IMR-90 (cell line): ENCODE measurements around the gene SLC38A9. TPM values are rescaled to one million over a fixed set of nuclear protein-coding genes. Genes with fewer than 3 reads are reported as not detected.
A peak's percentile ranks its signal among the peaks of the same experiment; 100 is the strongest.

Experiments
- ATAC-seq: fragments of 200-7000 bp; cut with Tn5 transposase; 2 replicates; pipeline ENCODE4 v1.9.1; 2020; ENCODE audit warnings: low read depth, mild to moderate bottlenecking, moderate library complexity
- BruUV-seq: library from RNA; stranded (reverse); fragments of 400-500 nt; replicated peaks from 2 replicates; lab custom pipeline; 2021; lab: Mats Ljungman, UMichigan
- CTCF ChIA-PET: fragments of 300-600 bp; formaldehyde crosslinking; extraction: SDS; loops from one replicate; lab custom pipeline; 2021; ENCODE audit warnings: antibody characterized with exemption; lab: Yijun Ruan, JAX
- POLR2A ChIA-PET: fragments of 300-600 bp; sonication (Branson Sonifier 250); formaldehyde crosslinking; loops from one replicate; lab custom pipeline; 2022; ENCODE audit warnings: antibody characterized with exemption; ENCODE audit not compliant: unreplicated experiment; lab: Charles Lee
- DNase-seq: peaks from one replicate; pipeline ENCODE4 v3.0.0; 2013
- H2AFZ ChIP-seq: replicated peaks from 2 replicates; pipeline ENCODE3; 2013; ENCODE audit warnings: low read length, mild to moderate bottlenecking; ENCODE audit not compliant: poor library complexity
- H2AK5ac ChIP-seq: 2 replicates; pipeline ENCODE4 v1.6.1; 2013; ENCODE audit warnings: low read depth, low read length, inconsistent platforms
- H2AK9ac ChIP-seq: replicated peaks from 2 replicates; pipeline ENCODE3; 2013; ENCODE audit warnings: mild to moderate bottlenecking, low read depth, low read length, moderate library complexity; ENCODE audit not compliant: poor library complexity
- H2BK120ac ChIP-seq: 2 replicates; pipeline ENCODE4 v1.6.1; 2013; ENCODE audit warnings: low read depth, low read length, inconsistent platforms
- H2BK15ac ChIP-seq: 3 replicates; pipeline ENCODE4 v1.6.1; 2013; ENCODE audit warnings: low read depth, low read length, inconsistent platforms
- H2BK20ac ChIP-seq: 2 replicates; pipeline ENCODE4 v1.6.1; 2013; ENCODE audit warnings: low read depth, mild to moderate bottlenecking, inconsistent platforms, low read length, moderate library complexity
- H2BK5ac ChIP-seq: 2 replicates; pipeline ENCODE4 v1.6.1; 2013; ENCODE audit warnings: mild to moderate bottlenecking, low read depth, low read length, inconsistent platforms; ENCODE audit not compliant: poor library complexity, severe bottlenecking
- H3K14ac ChIP-seq: replicated peaks from 2 replicates; pipeline ENCODE4 v1.6.1; 2013; ENCODE audit warnings: low read depth, low read length, inconsistent platforms
- H3K18ac ChIP-seq: 2 replicates; pipeline ENCODE4 v1.6.1; 2013; ENCODE audit warnings: low read depth, low read length, control low read depth
- H3K23ac ChIP-seq: 2 replicates; pipeline ENCODE4 v1.6.1; 2013; ENCODE audit warnings: low read depth, low read length, inconsistent platforms
- H3K27ac ChIP-seq: 2 replicates; pipeline ENCODE4 v1.5.1; 2013; ENCODE audit warnings: mild to moderate bottlenecking, control low read depth, low read length; ENCODE audit not compliant: insufficient read depth
- H3K27me3 ChIP-seq: 2 replicates; pipeline ENCODE4 v1.6.1; 2013; ENCODE audit warnings: low read length; ENCODE audit not compliant: control insufficient read depth, insufficient read depth
- H3K36me3 ChIP-seq: 2 replicates; pipeline ENCODE4 v1.6.1; 2013; ENCODE audit warnings: low read length, mixed read lengths; ENCODE audit not compliant: control insufficient read depth, insufficient read depth
- H3K4ac ChIP-seq: 2 replicates; pipeline ENCODE4 v1.6.1; 2013; ENCODE audit warnings: low read depth, low read length, inconsistent platforms
- H3K4me1 ChIP-seq: 2 replicates; pipeline ENCODE4 v1.6.1; 2013; ENCODE audit warnings: low read length, mixed read lengths; ENCODE audit not compliant: control insufficient read depth, insufficient read depth
- H3K4me2 ChIP-seq: 2 replicates; pipeline ENCODE4 v1.6.1; 2013; ENCODE audit warnings: low read depth, mild to moderate bottlenecking, control low read depth, low read length, moderate library complexity
- H3K4me3 ChIP-seq: 2 replicates; pipeline ENCODE4 v1.5.1; 2013; ENCODE audit warnings: low read depth, mild to moderate bottlenecking, control low read depth, low read length, moderate library complexity; ENCODE audit not compliant: insufficient read depth
- H3K56ac ChIP-seq: 2 replicates; pipeline ENCODE4 v1.6.1; 2013; ENCODE audit warnings: low read length, inconsistent platforms; ENCODE audit not compliant: insufficient read depth; ENCODE audit errors: extremely low read depth
- H3K79me1 ChIP-seq, 2 experiments: 2 replicates each; pipeline ENCODE4 v1.6.1; 2013; ENCODE audit warnings: low read length in 2 of 2, inconsistent platforms in 1 of 2, low read depth in 1 of 2
- H3K9ac ChIP-seq: 2 replicates; pipeline ENCODE4 v1.6.1; 2013; ENCODE audit warnings: low read depth, low read length, control low read depth
- H3K9me1 ChIP-seq: 2 replicates; pipeline ENCODE4 v1.6.1; 2013; ENCODE audit warnings: low read length, inconsistent platforms; ENCODE audit not compliant: insufficient read depth
- H3K9me3 ChIP-seq: 2 replicates; pipeline ENCODE4 v1.6.1; 2013; ENCODE audit warnings: low read length; ENCODE audit not compliant: control insufficient read depth, insufficient read depth
- H4K20me1 ChIP-seq: 2 replicates; pipeline ENCODE4 v1.6.1; 2013; ENCODE audit warnings: low read length, inconsistent platforms; ENCODE audit not compliant: insufficient read depth
- H4K5ac ChIP-seq: 2 replicates; pipeline ENCODE4 v1.6.1; 2013; ENCODE audit warnings: mild to moderate bottlenecking, low read depth, low read length, control low read depth
- H4K8ac ChIP-seq, 2 experiments: 2 replicates each; pipeline ENCODE4 v1.6.1; 2013; ENCODE audit warnings: low read depth in 2 of 2, low read length in 2 of 2, control low read depth in 1 of 2, inconsistent platforms in 1 of 2
- H4K91ac ChIP-seq: 2 replicates; pipeline ENCODE4 v1.6.1; 2013; ENCODE audit warnings: low read depth, low read length, inconsistent platforms; ENCODE audit not compliant: insufficient read depth
- MAZ ChIP-seq: IDR thresholded peaks from 2 replicates; pipeline ENCODE4 v1.6.1; 2012; ENCODE audit warnings: low read depth, mild to moderate bottlenecking, low read length, improper control_type of control experiment, moderate library complexity, borderline replicate concordance
- WGBS, 2 experiments: methylation state at CpG; one replicate each; pipeline versions ENCODE4 v1.1.5 to v1.1.7; 2013; ENCODE audit warnings: missing lambda C conversion rate in 2 of 2; ENCODE audit not compliant: insufficient read length in 1 of 2; ENCODE audit errors: extremely low coverage in 2 of 2; 5-methylcytosine and 5-hydroxymethylcytosine counted together
- dilution Hi-C: fragments of 300-500 bp; cut with HindIII; formaldehyde crosslinking; loops from one replicate; pipeline ENCODE4 v1.14.3; 2018; ENCODE audit warnings: low sequenced_read_pairs; ENCODE audit not compliant: unreplicated experiment
- in situ Hi-C: fragments of 300-500 bp; cut with MboI; formaldehyde crosslinking; loops from 3 replicates; pipeline ENCODE4 v1.14.3; 2019; ENCODE audit warnings: low sequenced_read_pairs, inconsistent platforms, mixed read lengths
- intact Hi-C: fragments of 100-400 bp; cut with micrococcal nuclease; formaldehyde crosslinking; loops from 2 replicates; pipeline ENCODE4 v1.10.0; 2022
- polyA plus RNA-seq, 3 experiments: library from polyadenylated mRNA; depleted of rRNA; stranded (reverse); fragments of >200 nt; gene quantifications; 2 replicates each; pipeline ENCODE4 v1.2.3, GENCODE V29; 2012; ENCODE audit warnings: low replicate concordance in 1 of 3
- total RNA-seq: library from RNA; depleted of rRNA; stranded (reverse); fragments of >200 nt; gene quantifications from 2 replicates; pipeline ENCODE4 v1.2.3, GENCODE V29; 2012

The SLC38A9 gene
- total and polyA plus RNA-seq, 2 of the 4 experiments (the other 2 are of a cell fraction): 10.5 to 24.2 TPM

DNA sequence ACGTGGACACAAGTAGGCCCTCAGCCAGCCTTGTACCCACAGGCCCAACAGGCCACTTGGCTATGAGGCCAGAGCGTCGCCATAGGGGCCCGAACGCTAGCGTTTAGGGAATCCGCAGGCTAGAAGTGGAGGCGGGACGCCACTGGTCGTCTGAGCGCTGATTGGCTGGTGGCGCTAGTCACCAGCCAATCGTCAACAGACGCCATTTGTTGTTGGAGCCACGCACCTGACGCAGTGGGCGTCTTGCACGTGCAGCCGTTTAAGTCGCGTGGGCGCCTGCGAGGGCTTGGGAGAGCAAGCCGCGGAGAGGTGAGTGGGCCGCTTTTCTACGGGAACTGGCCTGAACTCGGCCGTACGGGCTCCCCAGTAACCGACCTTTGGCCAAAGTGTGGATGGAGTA, 25.7 kb upstream of the SLC38A9 start, which contains the start of gene DDX4:
TSS of gene DDX4 (plus strand) at position 269 of the 400 bp plus-strand sequence. CDS start 903 bp downstream, outside the sequence.
- ATAC-seq: no peak
- Histone ChIP-seq H2AK5ac (no peak within 1 kb of the TSS), H2AK9ac (no peak within 1 kb of the TSS), H3K14ac (no peak within 1 kb of the TSS), H2BK120ac (no peak within 1 kb of the TSS), H3K9ac (no peak within 1 kb of the TSS), H4K91ac (no peak within 1 kb of the TSS), H3K9me1 (no peaks in the 10 kb centered on the region), H2BK20ac (no peak within 1 kb of the TSS), H4K20me1 (no peaks in the 10 kb centered on the region), H3K27ac (no peak within 1 kb of the TSS), H4K5ac (no peak within 1 kb of the TSS), H3K79me1 (no peaks in the 10 kb centered on the region), H3K56ac (no peak within 1 kb of the TSS), H3K4me1 (no peaks in the 10 kb centered on the region), H2BK15ac (no peak within 1 kb of the TSS), H3K4me3 (no peak within 1 kb of the TSS), H3K23ac (no peak within 1 kb of the TSS), H2BK5ac (no peak within 1 kb of the TSS), H3K18ac (no peak within 1 kb of the TSS), H3K9me3 (no peaks in the 10 kb centered on the region), H4K8ac (no peak within 1 kb of the TSS), H3K4me2 (no peak within 1 kb of the TSS), H3K36me3 (no peaks in the 10 kb centered on the region), H3K27me3 (peaks cover 3% of the 10 kb centered on the region; the same call in 1 of the 2 replicates), H2AFZ (peak within 1 kb of the TSS; percentile 51), H3K4ac (no peak within 1 kb of the TSS)
- BruUV-seq: no TSS peak
- intact Hi-C loops (no loop called here), dilution Hi-C loops (no loop called here), in situ Hi-C loops (no loop called here)
- no peak for DNase-seq
- TF ChIP-seq MAZ: no peak
- POLR2A ChIA-PET: no interaction called here
- CTCF ChIA-PET: no interaction called here
- 93% methylated on average over 22 of the region's 31 CpGs; no CpG with 5 or more reads in 1 of the 2 experiments for WGBS, 2 experiments
